ENCODE measurements around the gene NBPF3. TPM values are rescaled to one million over a fixed set of nuclear protein-coding genes. Genes with fewer than 3 reads are reported as not detected.

Gene NBPF3
- total RNA-seq, 4 donors from 2014 or later = 8.9 to 14.3 (median 12.1) TPM

GRCh38 chr1:21451212-21451611, 11.3 kb downstream of the NBPF3 start:
- TF ChIP-seq CTCF (IDR thresholded peaks at IDR 0.05; ENCODE audit: low read depth) = no peak

DNA sequence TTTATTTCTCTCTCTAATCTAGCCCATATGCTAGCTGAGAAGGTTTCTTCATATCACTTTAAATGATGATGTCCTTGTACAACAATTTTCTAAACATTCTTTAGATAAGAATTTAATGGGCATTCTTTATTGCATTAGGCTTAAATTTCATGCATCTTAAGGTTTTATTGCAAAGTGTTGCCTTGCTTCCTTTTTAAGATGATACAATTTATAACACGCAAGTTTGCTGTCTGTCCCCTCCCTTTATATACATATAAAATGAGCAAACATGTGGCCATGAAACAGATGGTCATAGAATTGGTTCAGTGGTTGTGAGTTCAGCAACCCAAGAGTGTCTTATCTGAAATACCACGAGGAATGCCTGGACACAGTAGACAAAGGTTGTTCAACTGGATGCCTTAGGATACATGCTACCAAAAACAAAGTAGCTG, 12.1 kb downstream of the NBPF3 start:
- TF ChIP-seq CTCF (IDR thresholded peaks at IDR 0.05; ENCODE audit: low read depth) = no peak

- TF ChIP-seq CTCF (IDR thresholded peaks at IDR 0.05; ENCODE audit: low read depth) = no peak
Measured at GRCh38 chr1:21457654-21458053, 17.7 kb downstream of the NBPF3 start.

- TF ChIP-seq CTCF (IDR thresholded peaks at IDR 0.05; ENCODE audit: low read depth) = no peak
Measured at GRCh38 chr1:21468599-21468998, 28.7 kb downstream of the NBPF3 start.

DNA sequence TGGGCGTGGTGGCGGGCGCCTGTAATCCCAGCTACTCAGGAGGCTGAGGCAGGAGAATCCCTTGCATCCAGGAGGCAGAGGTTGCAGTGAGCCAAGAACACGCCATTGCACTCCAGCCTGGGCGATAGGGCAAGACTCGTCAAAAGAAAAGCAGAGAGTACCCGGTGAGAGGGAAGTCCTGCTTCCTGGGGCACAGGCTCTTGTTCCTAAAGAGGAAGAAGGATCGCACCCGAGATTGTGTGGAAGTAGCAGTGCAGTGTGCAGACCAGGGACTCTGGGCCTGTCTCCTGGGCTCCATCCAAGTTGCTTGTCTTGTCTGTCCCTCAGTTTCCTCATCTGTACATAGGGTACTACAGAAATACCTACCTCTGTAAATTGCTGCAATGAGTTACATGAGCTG, 29.6 kb downstream of the NBPF3 start:
- no peak for TF ChIP-seq CTCF (IDR thresholded peaks at IDR 0.05; ENCODE audit: low read depth)

GRCh38 chr1:21472861-21473260, 32.9 kb downstream of the NBPF3 start:
- TF ChIP-seq CTCF (IDR thresholded peaks at IDR 0.05; ENCODE audit: low read depth) = no peak

DNA sequence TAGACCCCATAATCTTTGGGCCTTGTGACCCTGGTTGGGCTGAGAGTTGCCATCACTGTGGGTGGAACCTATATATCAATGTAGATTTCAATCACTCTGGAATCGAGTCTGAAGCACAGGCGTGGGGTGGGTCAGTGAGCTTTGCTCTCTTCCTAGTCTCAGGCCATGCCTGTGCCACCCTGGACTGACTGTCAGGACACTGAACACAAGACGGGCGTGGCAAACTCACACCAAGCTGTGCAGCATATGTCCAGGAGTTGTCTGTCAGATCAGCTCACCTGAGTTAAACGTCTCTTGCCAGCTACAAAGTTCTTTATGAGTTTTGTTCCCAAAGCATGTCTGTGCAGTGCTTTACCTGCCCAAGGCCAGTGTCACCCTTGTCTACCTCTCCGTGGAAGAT, 38.4 kb downstream of the NBPF3 start:
- TF ChIP-seq CTCF (IDR thresholded peaks at IDR 0.05; ENCODE audit: low read depth) = no peak
